Activated CD4-positive, alpha-beta T cell treated with anti-CD3 and anti-CD28 coated beads, Interleukin-2, amount 10 ng/mL, durations not matched to agents 24 days and 14 days (primary cell): ENCODE measurements around the gene ADRB2. TPM values are rescaled to one million over a fixed set of nuclear protein-coding genes. Genes with fewer than 3 reads are reported as not detected.
A peak's percentile ranks its signal among the peaks of the same experiment; 100 is the strongest.

Experiments
- DNase-seq: peaks from one replicate; pipeline ENCODE4 v3.0.0; 2022
- H3K27ac Mint-ChIP-seq: one replicate; pipeline ENCODE4 v1.8.0; 2022; ENCODE audit warnings: mild to moderate bottlenecking, mixed read lengths
- H3K27me3 Mint-ChIP-seq: one replicate; pipeline ENCODE4 v1.8.0; 2022; ENCODE audit warnings: mixed read lengths
- H3K36me3 Mint-ChIP-seq: one replicate; pipeline ENCODE4 v1.8.0; 2022; ENCODE audit warnings: low read depth, mild to moderate bottlenecking, mixed read lengths
- H3K4me1 Mint-ChIP-seq: one replicate; pipeline ENCODE4 v1.8.0; 2021; ENCODE audit warnings: mixed read lengths
- H3K4me3 Mint-ChIP-seq: one replicate; pipeline ENCODE4 v1.8.0; 2022; ENCODE audit warnings: mild to moderate bottlenecking, moderate library complexity, mixed read lengths
- H3K9me3 Mint-ChIP-seq: one replicate; pipeline ENCODE4 v1.8.0; 2021; ENCODE audit warnings: mixed read lengths
- intact Hi-C: fragments of 100-400 bp; cut with micrococcal nuclease; formaldehyde crosslinking; loops from one replicate; pipeline ENCODE4 v1.15.1; 2023
- total RNA-seq: library from RNA; stranded (reverse); gene quantifications from 2 replicates; pipeline ENCODE4 v1.2.3, GENCODE V29; 2022

ADRB2 gene
- total RNA-seq, 1 donor from 2014 or later = 0.37 TPM

DNA sequence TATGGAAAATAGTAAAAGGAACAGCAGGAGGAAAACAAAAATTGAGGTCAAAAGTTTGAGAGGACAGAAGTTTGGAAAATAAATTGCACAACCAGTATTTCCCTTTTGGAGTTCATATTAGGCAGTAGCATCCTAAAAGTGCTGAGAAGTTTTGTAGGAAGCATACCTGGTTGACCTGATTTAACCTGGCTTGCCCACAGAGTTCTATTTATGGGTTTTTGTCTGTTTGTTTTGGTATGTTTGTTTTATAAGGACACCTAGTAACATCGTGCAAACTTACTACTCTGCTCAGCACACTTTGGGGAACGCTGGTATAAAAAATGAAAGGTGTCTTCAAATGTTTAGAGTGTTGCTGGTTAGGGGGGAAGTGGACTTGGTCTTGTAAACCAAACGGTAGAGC lies 15.1 kb downstream of the ADRB2 start:
- no peak overlapping the region for H3K27ac Mint-ChIP-seq
- intact Hi-C loops = no loop called here
- H3K4me1 Mint-ChIP-seq = peaks cover 8% of the 10 kb centered on the region

DNA sequence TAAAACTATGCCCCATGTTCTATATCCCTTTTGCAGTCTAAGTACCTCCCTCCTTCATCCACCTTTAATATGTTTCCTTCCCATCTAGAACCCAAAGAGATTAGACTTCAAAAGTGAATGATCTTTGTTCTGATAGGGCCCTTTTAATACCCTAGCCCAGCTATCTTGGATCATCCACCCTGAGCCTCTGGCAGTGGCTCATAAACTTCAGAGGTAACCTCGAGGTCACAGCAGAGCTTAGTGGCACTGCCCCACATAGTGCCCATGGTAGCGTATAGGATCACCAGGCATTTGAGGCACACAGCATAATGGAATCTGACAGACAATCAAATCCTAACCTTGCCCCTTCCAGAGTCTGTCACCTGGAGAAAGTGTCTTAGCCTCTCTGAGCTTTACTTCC lies 15.8 kb downstream of the ADRB2 start:
- Mint-ChIP-seq H3K4me3 (no peak overlapping the region), H3K27me3 (peaks cover 15% of the 10 kb centered on the region), H3K9me3 (no peaks in the 10 kb centered on the region), H3K36me3 (no peaks in the 10 kb centered on the region), H3K27ac (no peak overlapping the region), H3K4me1 (peaks cover 8% of the 10 kb centered on the region)
- no peak for DNase-seq
- intact Hi-C loops = no loop called here

More for the DNA sequence above, 15.1 kb downstream of the ADRB2 start:
- DNase-seq = no peak
- Mint-ChIP-seq H3K36me3 (no peaks in the 10 kb centered on the region), H3K9me3 (no peaks in the 10 kb centered on the region), H3K27me3 (peaks cover 15% of the 10 kb centered on the region), H3K4me3 (no peak overlapping the region)

DNA sequence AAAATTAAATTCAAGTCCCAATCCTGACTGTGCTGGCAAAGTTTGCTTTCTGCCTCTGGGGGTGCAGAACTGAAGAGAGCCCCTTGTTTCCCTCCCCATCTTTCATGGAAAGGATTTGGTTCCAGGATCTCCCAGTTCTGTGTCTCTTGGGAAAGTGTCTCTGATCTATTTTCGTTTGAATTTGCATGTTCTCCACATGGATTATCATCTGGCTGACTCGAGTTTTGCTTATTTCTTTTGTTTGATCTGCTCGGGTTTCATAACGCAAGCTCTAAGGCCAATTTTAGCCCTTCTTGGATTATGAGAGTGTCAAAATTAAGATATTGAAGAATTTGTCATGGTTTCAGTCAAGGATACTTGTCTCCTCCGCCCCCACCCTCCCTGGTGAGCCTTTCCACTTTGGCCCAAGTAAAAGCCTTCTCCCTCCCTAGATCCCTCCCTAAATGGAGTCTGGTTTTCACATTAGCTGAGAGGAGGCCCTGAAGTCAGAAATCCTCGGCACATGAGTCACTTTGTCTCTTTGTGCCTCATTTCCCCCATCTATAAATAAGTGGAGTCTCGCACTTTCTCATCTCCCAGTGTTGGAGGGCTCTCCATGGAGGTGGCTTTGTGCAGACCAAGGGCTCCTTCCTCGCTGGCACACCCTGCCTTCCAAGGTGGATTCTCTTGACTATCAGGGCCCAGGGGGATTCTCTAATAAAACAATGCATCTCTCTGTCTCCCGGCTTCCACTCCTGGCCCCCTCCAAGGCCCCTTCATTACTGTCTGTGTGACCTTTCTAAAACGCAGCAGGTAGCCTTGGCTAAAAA lies 17.3 kb downstream of the ADRB2 start:
- intact Hi-C loops = loop anchor here (2.0 kb wide), 1 partner anchor 13 kb away; no protein-coding TSS in a partner anchor
- Mint-ChIP-seq H3K4me1 (peaks cover 15% of the 10 kb centered on the region), H3K27me3 (peaks cover 13% of the 10 kb centered on the region), H3K9me3 (peaks cover 5% of the 10 kb centered on the region), H3K27ac (no peak overlapping the region), H3K4me3 (no peak overlapping the region), H3K36me3 (no peaks in the 10 kb centered on the region)
- DNase-seq = no peak

DNA sequence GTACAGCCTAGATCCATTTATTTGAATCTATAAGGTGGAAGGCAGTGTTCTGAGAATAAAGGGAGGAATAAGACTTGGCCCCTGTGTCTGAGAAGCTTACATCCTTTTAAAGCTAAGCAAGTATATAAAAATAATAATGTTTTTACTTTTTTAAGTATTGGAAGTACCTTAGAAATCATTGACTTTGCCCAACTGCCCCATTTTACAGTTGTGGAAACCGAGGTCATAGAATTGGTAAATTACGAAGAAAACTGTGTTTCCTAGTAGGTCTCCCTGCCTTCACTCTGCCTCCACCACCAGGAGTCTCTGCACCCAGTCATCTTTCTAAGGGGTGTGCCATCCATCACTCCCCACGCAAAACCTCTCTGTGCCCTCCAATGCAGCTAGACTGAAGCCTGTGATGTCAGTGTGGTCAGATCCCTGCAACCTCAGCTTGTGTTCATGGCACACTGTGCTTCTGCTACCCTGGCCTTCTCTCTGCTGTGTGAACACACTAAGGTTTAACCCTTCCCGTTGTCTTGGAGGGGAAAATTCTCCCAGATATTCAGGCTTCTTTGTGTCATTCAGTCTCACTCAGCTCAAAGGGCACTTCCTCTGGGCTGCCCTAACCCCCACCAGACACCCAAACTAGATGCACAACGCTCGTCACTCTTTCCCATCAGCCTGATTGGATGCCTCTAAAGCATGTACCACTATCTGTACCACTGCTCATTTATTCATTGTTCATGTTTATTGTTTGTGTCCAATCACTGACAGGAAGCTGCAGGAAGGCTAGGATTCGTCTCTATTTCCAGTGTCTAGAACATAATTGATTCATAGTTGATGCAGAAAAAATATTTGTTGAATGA lies 18.2 kb downstream of the ADRB2 start:
- no peak for DNase-seq
- H3K36me3 Mint-ChIP-seq = no peaks in the 10 kb centered on the region
- intact Hi-C loops = loop anchor here (2.0 kb wide), 1 partner anchor 14 kb away; no protein-coding TSS in a partner anchor
- H3K9me3 Mint-ChIP-seq = peaks cover 5% of the 10 kb centered on the region
- no peak overlapping the region for H3K4me3 Mint-ChIP-seq
- peaks cover 9% of the 10 kb centered on the region for H3K27me3 Mint-ChIP-seq
- peaks cover 24% of the 10 kb centered on the region for H3K4me1 Mint-ChIP-seq
- H3K27ac Mint-ChIP-seq = no peak overlapping the region

DNA sequence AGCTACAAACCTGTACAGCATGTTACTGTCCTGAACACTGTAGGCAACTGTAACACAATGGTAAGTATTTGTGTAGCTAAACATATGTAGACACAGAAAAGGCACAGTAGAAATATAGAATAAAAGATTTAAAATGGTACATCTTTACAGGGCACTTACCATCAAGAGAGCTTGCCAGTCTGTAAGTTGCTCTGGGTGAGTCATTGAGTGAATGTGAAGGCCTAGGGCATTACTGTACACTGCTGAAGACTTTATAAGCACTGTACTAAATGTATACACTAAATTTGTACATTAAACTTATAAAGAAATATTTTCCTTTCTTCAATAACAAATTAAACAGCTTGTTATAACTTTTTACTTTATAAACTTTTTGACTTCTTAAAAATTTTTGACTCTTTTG lies 20.5 kb downstream of the ADRB2 start:
- no peak for DNase-seq
- H3K27me3 Mint-ChIP-seq = peaks cover 5% of the 10 kb centered on the region
- no peak overlapping the region for H3K4me3 Mint-ChIP-seq
- peaks cover 26% of the 10 kb centered on the region for H3K4me1 Mint-ChIP-seq
- H3K9me3 Mint-ChIP-seq = peaks cover 5% of the 10 kb centered on the region
- intact Hi-C loops = no loop called here
- H3K27ac Mint-ChIP-seq = no peak overlapping the region
- no peaks in the 10 kb centered on the region for H3K36me3 Mint-ChIP-seq

DNA sequence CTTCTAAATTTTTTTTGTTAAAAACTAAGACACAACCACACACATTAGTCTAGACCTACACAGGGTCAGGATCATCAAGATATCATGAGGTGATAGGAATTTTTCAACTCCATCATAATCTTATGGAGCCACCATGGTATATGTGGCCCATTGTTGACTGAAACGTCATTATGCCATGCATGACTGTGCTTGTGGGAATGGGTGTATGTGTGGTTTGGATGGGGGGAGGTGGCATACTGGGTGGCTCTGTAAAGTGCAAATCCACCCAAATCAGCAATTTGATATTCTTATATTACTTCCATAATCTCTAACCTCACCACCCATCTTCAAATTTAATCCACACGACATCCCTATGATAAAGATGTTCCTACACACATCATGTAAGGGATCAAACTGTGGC lies 21.0 kb downstream of the ADRB2 start:
- H3K36me3 Mint-ChIP-seq = no peaks in the 10 kb centered on the region
- H3K9me3 Mint-ChIP-seq = peaks cover 5% of the 10 kb centered on the region
- H3K4me3 Mint-ChIP-seq = no peak overlapping the region
- intact Hi-C loops = no loop called here
- DNase-seq = no peak
- no peak overlapping the region for H3K27ac Mint-ChIP-seq
- peaks cover 26% of the 10 kb centered on the region for H3K4me1 Mint-ChIP-seq
- peaks cover 5% of the 10 kb centered on the region for H3K27me3 Mint-ChIP-seq

DNA sequence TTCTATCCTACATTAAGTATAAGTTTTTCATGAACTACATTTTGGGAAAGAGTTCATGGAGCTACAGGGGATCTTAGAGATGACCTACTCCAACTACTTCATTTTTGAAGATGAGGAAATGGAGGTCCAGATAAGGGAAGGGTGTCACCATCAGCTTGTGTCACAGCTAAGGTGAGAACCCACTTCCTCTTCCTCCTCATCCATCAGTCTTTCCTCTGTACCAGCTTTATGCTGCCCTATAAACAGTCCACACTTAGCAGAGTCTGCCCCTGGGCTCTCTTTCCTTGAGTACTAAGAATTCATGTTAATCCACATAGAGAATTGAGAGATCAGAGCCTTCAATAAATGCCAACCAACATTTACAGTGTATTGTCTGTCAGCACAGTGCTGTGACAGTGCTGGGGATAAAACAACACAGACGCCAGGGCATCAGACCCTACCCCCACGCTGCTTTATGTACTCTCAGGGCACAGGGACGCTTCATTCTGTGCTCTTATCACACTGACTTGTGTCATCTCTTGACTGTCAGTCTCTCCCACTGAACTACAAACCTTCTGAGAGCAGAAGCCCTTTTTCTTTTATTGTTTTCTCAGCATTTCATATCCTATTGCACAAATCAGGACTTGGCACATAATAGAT lies 22.1 kb downstream of the ADRB2 start:
- H3K4me1 Mint-ChIP-seq = peaks cover 26% of the 10 kb centered on the region

DNA sequence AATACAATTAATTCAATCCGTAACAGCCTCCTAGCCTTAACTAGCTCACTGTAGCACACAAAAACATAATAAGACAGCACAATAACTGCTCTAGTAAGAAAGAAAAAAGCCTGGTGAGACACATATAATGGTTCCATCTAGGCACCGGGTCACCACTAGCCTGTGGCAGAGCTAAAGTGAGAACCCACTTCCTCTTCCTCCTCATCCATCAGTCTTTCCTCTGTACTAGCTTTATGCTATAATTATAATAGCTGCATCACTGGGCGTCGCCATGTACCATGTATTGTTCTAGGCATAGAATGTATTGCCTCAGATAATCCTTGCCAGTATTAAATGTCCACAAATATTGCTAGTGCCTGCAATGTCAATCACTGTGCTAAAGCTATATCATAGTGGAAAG lies 23.1 kb downstream of the ADRB2 start:
- intact Hi-C loops = no loop called here
- H3K4me3 Mint-ChIP-seq = peak overlapping the region; percentile 6
- H3K27ac Mint-ChIP-seq = peak overlapping the region; percentile 20
- peaks cover 5% of the 10 kb centered on the region for H3K27me3 Mint-ChIP-seq
- no peaks in the 10 kb centered on the region for H3K36me3 Mint-ChIP-seq
- peaks cover 5% of the 10 kb centered on the region for H3K9me3 Mint-ChIP-seq
- peak; percentile 72 for DNase-seq
- peaks cover 29% of the 10 kb centered on the region for H3K4me1 Mint-ChIP-seq

More for the DNA sequence above, 22.1 kb downstream of the ADRB2 start:
- no peak for DNase-seq
- Mint-ChIP-seq H3K27me3 (peaks cover 5% of the 10 kb centered on the region), H3K9me3 (peaks cover 5% of the 10 kb centered on the region), H3K4me3 (peak overlapping the region; percentile 0), H3K27ac (peak overlapping the region; percentile 0), H3K36me3 (no peaks in the 10 kb centered on the region)
- intact Hi-C loops = no loop called here

DNA sequence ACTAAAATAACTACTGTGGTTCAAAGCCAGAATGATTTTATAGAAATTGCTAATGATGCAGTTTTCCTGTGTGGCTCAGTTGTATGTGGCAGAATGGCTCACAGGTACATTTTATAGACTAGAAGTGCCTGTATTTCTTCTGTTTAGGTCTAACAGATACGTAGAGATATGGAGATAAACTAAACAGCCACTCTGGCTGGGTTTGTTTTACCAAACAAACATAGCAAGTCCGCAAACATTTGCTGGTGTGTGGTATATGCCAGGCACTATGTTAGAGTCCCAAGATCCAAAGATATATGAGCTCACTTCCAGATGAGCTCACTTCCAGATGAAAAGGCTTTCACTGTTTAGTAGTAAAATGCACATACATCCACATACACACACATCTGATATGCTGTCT lies 24.4 kb downstream of the ADRB2 start:
- H3K27me3 Mint-ChIP-seq = no peaks in the 10 kb centered on the region
- intact Hi-C loops = no loop called here
- H3K27ac Mint-ChIP-seq = no peak overlapping the region
- peaks cover 5% of the 10 kb centered on the region for H3K9me3 Mint-ChIP-seq
- no peak for DNase-seq
- no peak overlapping the region for H3K4me3 Mint-ChIP-seq
- peaks cover 28% of the 10 kb centered on the region for H3K4me1 Mint-ChIP-seq
- H3K36me3 Mint-ChIP-seq = no peaks in the 10 kb centered on the region

DNA sequence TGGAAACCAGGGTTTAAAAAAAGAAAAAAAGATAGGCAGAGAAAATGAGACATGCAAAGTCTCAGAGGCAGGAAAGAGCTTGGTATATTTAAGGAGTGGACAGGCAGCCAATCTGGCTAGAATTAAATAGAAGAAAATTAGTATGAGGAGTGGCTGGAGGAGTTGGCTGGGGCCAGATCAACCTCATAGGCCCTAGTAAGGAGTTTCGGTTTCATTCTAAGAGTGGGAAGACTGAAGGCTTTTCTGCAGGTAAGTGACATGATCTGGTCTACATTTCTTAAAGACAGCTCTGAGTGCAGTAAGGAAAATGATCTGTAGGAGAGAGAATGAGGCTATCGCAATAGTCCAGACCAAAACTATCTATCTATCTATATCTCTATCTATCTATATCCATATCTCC lies 27.5 kb downstream of the ADRB2 start:
- H3K27ac Mint-ChIP-seq = no peak overlapping the region
- no peaks in the 10 kb centered on the region for H3K9me3 Mint-ChIP-seq
- H3K36me3 Mint-ChIP-seq = no peaks in the 10 kb centered on the region
- peaks cover 2% of the 10 kb centered on the region for H3K27me3 Mint-ChIP-seq
- DNase-seq = no peak
- no peak overlapping the region for H3K4me3 Mint-ChIP-seq
- intact Hi-C loops = no loop called here
- H3K4me1 Mint-ChIP-seq = peaks cover 18% of the 10 kb centered on the region

DNA sequence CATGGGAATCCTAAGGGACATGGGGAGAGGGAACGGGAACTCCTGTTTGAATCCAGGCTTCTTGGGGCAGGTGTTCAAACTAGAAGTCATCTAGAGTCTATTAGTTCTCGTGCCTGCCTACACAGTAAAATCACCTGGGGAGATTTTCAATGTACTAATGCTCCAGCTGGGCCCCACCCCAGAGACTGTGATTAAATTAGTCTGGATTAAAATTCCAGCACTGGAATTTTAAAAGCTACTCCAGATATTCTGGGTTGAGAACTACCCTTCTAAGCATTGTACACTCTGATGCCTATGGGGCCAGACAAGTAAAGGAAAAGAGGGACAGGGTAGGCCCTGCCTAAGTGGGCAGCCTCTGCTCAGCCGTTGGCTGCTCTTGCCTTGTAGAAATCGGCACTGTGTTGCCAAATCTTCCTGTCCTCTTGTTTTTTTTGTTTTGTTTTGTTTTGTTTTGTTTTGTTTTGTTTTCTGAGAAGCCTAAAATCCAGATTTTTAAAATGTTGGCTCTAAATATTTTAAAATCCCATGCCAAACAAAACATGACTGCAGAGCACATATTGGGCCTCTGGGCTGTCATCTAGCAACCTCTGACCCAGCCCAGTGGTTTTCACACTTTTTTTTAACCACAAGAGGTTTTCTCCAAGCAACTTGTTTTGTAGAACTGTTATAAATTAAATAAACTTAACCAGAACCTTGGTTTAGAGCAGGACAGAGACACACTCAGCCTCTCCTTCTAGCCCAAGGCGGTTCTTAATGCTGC lies 29.0 kb downstream of the ADRB2 start:
- Mint-ChIP-seq H3K4me3 (no peak overlapping the region), H3K27ac (no peak overlapping the region), H3K36me3 (no peaks in the 10 kb centered on the region), H3K9me3 (no peaks in the 10 kb centered on the region), H3K4me1 (peaks cover 9% of the 10 kb centered on the region), H3K27me3 (peaks cover 6% of the 10 kb centered on the region)
- intact Hi-C loops = no loop called here
- DNase-seq = peak; percentile 60

DNA sequence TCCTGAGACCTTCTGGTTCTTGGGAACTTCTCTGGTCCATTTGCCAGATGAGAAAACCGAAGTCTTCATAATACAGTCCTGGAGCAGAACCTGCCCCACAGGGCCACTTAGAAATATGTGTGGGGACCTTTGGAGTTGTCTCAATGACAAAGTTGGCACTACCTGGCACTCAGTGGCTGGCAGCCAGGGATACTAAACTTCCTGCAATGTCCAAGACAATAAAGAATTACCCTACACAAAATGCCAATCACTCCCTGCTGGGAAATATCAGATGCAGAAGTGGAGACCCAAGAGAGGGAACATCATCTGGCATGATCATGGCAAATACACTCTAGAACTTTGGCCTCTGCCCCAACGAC lies 29.6 kb downstream of the ADRB2 start:
- peaks cover 6% of the 10 kb centered on the region for H3K27me3 Mint-ChIP-seq
- no peaks in the 10 kb centered on the region for H3K36me3 Mint-ChIP-seq
- DNase-seq = no peak
- no peaks in the 10 kb centered on the region for H3K9me3 Mint-ChIP-seq
- H3K27ac Mint-ChIP-seq = no peak overlapping the region
- H3K4me1 Mint-ChIP-seq = peaks cover 9% of the 10 kb centered on the region
- intact Hi-C loops = no loop called here
- H3K4me3 Mint-ChIP-seq = no peak overlapping the region

DNA sequence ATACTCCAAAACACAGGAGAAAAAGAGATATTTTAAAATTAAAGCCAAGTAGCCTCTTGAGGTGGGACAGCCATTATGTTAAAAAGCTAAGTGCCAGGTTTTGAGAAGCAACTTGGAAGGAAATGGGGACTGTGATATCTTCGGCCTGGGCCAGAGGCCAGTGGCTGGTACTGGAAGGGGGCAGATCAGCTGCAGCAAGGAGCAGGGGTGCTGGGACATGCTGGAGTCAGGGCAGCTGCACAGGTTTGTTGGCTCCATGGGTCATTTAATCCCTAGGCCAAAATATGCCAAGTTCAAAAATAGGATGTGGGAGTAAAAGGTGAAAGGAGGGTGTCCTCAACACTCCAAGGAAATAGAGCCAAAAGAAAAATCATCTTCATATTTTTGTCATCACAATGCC lies 30.0 kb downstream of the ADRB2 start:
- Mint-ChIP-seq H3K27ac (no peak overlapping the region), H3K36me3 (no peaks in the 10 kb centered on the region), H3K4me1 (peaks cover 9% of the 10 kb centered on the region), H3K27me3 (peaks cover 8% of the 10 kb centered on the region), H3K9me3 (no peaks in the 10 kb centered on the region), H3K4me3 (no peak overlapping the region)
- intact Hi-C loops = no loop called here
- DNase-seq = no peak
